Body of pancreas (tissue), 4 donors: ENCODE measurements around the gene UST. TPM values are rescaled to one million over a fixed set of nuclear protein-coding genes. Genes with fewer than 3 reads are reported as not detected.
"Not testable (repeated sequence)": the region's sequence is repeated elsewhere in the genome, so short reads cannot be mapped to it uniquely, and the experiment has no call there.

ENCODE experiments used
- ATAC-seq: fragments of 150-250 bp; one replicate; pipeline ENCODE4 v1.9.1; 2016
- DNase-seq, 4 donors: peaks; one replicate each; pipeline ENCODE4 v3.0.0-alpha.2; 2019
- H3K27ac ChIP-seq, 4 donors: fragments of 200-600 bp; sonication (generic); 1 replicate in 3 of 4; 2 replicates in 1 of 4; pipeline versions ENCODE4 v1.5.1 to v1.6.1; 2016 to 2019; ENCODE audit warnings: mild to moderate bottlenecking in 1 of 4, mixed read lengths in 1 of 4, moderate library complexity in 1 of 4
- H3K27me3 ChIP-seq, 2 donors: fragments of 200-600 bp; sonication (generic); one replicate each; pipeline ENCODE4 v1.6.0; 2016; ENCODE audit warnings: mild to moderate bottlenecking in 1 of 2
- H3K36me3 ChIP-seq, 2 donors: fragments of 200-600 bp; sonication (generic); replicated peaks in 1 of 2; 2 replicates each; pipeline ENCODE4 v1.5.1; 2016; ENCODE audit warnings: low read depth in 2 of 2; ENCODE audit not compliant: insufficient read depth in 1 of 2
- H3K4me1 ChIP-seq: fragments of 200-600 bp; sonication (generic); one replicate; pipeline ENCODE4 v1.6.0; 2016
- H3K4me3 ChIP-seq, 2 donors: fragments of 200-600 bp; sonication (generic); 1 replicate in 1 of 2; 2 replicates in 1 of 2; pipeline ENCODE4 v1.5.1; 2016 to 2019
- H3K9me3 ChIP-seq, 3 donors: fragments of 200-600 bp; sonication (generic); 1 replicate in 2 of 3; 2 replicates in 1 of 3; pipeline ENCODE4 v1.5.1; 2016
- POLR2A ChIP-seq, 3 donors: fragments of 450-650 bp; IDR thresholded peaks; one replicate each; pipeline ENCODE4 v1.6.1; 2016; ENCODE audit warnings: antibody characterized with exemption in 3 of 3, mild to moderate bottlenecking in 2 of 3
- WGBS, 2 donors: methylation state at CpG; one replicate each; pipeline ENCODE4 v1.1.5; 2017; 5-methylcytosine and 5-hydroxymethylcytosine counted together
- intact Hi-C: fragments of 100-400 bp; cut with DNase I; formaldehyde crosslinking; loops from one replicate; pipeline ENCODE4 v1.15.1; 2023
- total RNA-seq, 2 donors: library from RNA; depleted of rRNA; stranded (reverse); fragments of >200 nt; gene quantifications; one replicate each; pipeline ENCODE4 v1.1.0, GENCODE V29; 2016
- TF ChIP-seq, protein P1 (sequence below), 7 experiments: fragments of 450-650 bp in 4 of 7; fragments of 200-600 bp in 3 of 7; sonication (generic) in 3 of 7; IDR thresholded peaks; one replicate each; pipeline ENCODE4 v1.5.1; 2016 to 2019; ENCODE audit warnings: antibody characterized with exemption in 7 of 7

The UST gene
- total RNA-seq, 2 donors from 2014 or later, result 11.4 to 28.3 TPM

- Histone ChIP-seq H3K27me3 (no peaks in the 10 kb centered on the region), H3K36me3 (no peaks in the 10 kb centered on the region), H3K4me1 (peaks cover 4% of the 10 kb centered on the region), H3K27ac (no peak overlapping the region), H3K9me3 (no peaks in the 10 kb centered on the region), H3K4me3 (no peak overlapping the region)
- ATAC-seq (no peak), DNase-seq (no peak)
- WGBS, 2 donors, result 73 to 74% methylated on average over 6 of the region's 6 CpGs
- TF ChIP-seq, protein P1, sequence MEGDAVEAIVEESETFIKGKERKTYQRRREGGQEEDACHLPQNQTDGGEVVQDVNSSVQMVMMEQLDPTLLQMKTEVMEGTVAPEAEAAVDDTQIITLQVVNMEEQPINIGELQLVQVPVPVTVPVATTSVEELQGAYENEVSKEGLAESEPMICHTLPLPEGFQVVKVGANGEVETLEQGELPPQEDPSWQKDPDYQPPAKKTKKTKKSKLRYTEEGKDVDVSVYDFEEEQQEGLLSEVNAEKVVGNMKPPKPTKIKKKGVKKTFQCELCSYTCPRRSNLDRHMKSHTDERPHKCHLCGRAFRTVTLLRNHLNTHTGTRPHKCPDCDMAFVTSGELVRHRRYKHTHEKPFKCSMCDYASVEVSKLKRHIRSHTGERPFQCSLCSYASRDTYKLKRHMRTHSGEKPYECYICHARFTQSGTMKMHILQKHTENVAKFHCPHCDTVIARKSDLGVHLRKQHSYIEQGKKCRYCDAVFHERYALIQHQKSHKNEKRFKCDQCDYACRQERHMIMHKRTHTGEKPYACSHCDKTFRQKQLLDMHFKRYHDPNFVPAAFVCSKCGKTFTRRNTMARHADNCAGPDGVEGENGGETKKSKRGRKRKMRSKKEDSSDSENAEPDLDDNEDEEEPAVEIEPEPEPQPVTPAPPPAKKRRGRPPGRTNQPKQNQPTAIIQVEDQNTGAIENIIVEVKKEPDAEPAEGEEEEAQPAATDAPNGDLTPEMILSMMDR (IDR thresholded peaks at IDR 0.05), result no peak
- no peak for TF ChIP-seq POLR2A (IDR thresholded peaks at IDR 0.05)
- intact Hi-C loops, result no loop called here
These were observed 204.8 kb downstream of the UST start for GRCh38 chr6:148951662-148952061.

- H3K27ac ChIP-seq, result no peak overlapping the region
- H3K4me3 ChIP-seq, result no peak overlapping the region
- DNase-seq, result no peak
- WGBS, 2 donors, result 35 to 45% methylated on average over 10 of the region's 10 CpGs
- no peak for TF ChIP-seq POLR2A (IDR thresholded peaks at IDR 0.05)
- TF ChIP-seq, protein P1 (IDR thresholded peaks at IDR 0.05), result no peak
- no peaks in the 10 kb centered on the region for H3K9me3 ChIP-seq
- ATAC-seq, result no peak
- no peaks in the 10 kb centered on the region for H3K36me3 ChIP-seq
- intact Hi-C loops, result no loop called here
- H3K4me1 ChIP-seq, result peaks cover 4% of the 10 kb centered on the region
- H3K27me3 ChIP-seq, result no peaks in the 10 kb centered on the region
These were observed 205.6 kb downstream of the UST start for GRCh38 chr6:148952147-148953035.

DNA sequence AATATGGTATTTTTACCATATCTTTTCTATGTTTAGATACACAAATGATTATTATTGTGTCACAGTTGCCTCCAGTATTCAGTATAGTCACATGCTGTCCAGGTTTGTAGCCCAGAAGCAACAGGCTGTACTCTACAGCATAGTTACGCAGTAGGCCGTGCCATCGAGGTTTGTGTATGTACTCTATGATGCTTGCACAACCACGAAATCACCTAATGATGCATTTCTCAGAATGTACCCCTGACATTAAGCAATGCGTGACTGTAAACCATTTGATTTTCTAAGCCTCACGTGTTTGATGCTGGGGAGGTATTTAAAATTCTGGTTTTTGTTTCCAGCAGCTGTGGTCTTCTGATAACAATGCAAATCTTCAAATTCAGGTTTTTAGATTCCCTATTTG, 207.6 kb downstream of the UST start:
- WGBS, 2 donors, result 91 to 94% methylated on average over 6 of the region's 6 CpGs
- Histone ChIP-seq H3K4me1 (no peaks in the 10 kb centered on the region), H3K9me3 (no peaks in the 10 kb centered on the region), H3K4me3 (no peak overlapping the region), H3K36me3 (no peaks in the 10 kb centered on the region), H3K27me3 (no peaks in the 10 kb centered on the region), H3K27ac (no peak overlapping the region)
- intact Hi-C loops, result no loop called here
- DNase-seq, result no peak
- TF ChIP-seq POLR2A (IDR thresholded peaks at IDR 0.05), result no peak
- TF ChIP-seq, protein P1 (IDR thresholded peaks at IDR 0.05), result no peak
- ATAC-seq, result no peak

- intact Hi-C loops, result no loop called here
- H3K27me3 ChIP-seq, result no peaks in the 10 kb centered on the region
- 65 to 69% methylated on average over 3 of the region's 3 CpGs for WGBS, 2 donors
These were observed 208.1 kb downstream of the UST start for GRCh38 chr6:148954934-148955333.

GRCh38 chr6:148955441-148955840, 208.6 kb downstream of the UST start:
- no peak overlapping the region for H3K4me3 ChIP-seq
- WGBS, 2 donors, result 93 to 97% methylated on average over 3 of the region's 3 CpGs
- ATAC-seq, result no peak
- DNase-seq, result no peak
- no peaks in the 10 kb centered on the region for H3K4me1 ChIP-seq
- H3K27me3 ChIP-seq, result no peaks in the 10 kb centered on the region
- H3K9me3 ChIP-seq, result no peaks in the 10 kb centered on the region
- intact Hi-C loops, result no loop called here
- H3K36me3 ChIP-seq, result no peaks in the 10 kb centered on the region
- no peak for TF ChIP-seq POLR2A (IDR thresholded peaks at IDR 0.05)
- TF ChIP-seq, protein P1 (IDR thresholded peaks at IDR 0.05), result no peak
- H3K27ac ChIP-seq, result no peak overlapping the region

More at GRCh38 chr6:148954934-148955333, 208.1 kb downstream of the UST start:
- no peaks in the 10 kb centered on the region for H3K4me1 ChIP-seq
- H3K36me3 ChIP-seq, result no peaks in the 10 kb centered on the region
- no peak for TF ChIP-seq POLR2A (IDR thresholded peaks at IDR 0.05)
- ATAC-seq (no peak), DNase-seq (no peak)
- H3K9me3 ChIP-seq, result no peaks in the 10 kb centered on the region
- no peak overlapping the region for H3K4me3 ChIP-seq
- no peak overlapping the region for H3K27ac ChIP-seq

DNA sequence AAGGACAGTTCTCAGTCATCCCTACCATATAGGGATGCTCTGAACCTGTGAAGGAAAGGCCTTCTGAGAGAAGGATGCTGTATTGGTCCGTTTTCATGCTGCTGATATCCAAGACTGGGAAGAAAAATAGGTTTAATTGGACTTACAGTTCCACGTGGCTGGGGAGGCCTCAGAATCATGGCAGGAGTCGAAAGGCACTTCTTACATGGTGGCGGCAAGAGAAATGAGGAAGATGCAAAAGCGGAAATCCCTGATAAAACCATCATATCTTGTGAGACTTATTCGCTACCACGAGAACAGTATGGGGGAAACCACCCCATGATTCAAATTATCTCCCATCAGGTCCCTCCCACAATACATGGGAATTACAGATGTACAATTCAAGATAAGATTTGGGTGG, 209.3 kb downstream of the UST start:
- H3K36me3 ChIP-seq, H3K27me3 ChIP-seq, ATAC-seq, H3K4me1 ChIP-seq, H3K4me3 ChIP-seq, H3K27ac ChIP-seq, intact Hi-C loops, H3K9me3 ChIP-seq, DNase-seq: not testable (repeated sequence)
- 91 to 93% methylated on average over 7 of the region's 7 CpGs for WGBS, 2 donors
